ENCODE measurements around the gene RABGGTA. TPM values are rescaled to one million over a fixed set of nuclear protein-coding genes. Genes with fewer than 3 reads are reported as not detected.

Gene RABGGTA
- total RNA-seq, 1 donor from 2014 or later, result 54.0 TPM

DNA sequence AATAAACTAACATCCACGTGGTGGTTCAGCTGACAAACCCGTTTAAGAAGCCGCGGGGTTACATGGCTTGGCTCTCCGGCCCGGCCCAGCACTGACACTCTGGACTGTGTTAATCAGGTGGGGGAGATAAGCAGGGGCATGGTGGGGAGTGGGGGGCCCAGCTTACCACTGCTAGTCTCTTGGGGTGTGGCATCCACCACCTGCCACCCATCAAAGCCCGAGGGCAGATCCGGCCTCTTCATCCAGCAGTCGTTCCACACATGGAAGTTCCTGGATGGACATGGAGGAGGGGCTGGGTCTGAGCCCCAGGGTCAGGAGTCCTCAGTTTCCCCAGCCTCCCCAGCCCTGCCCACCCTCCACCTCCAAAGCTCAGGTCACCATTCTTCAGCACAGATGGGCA lies 13.3 kb downstream of the RABGGTA start:
- TF ChIP-seq, protein P1, sequence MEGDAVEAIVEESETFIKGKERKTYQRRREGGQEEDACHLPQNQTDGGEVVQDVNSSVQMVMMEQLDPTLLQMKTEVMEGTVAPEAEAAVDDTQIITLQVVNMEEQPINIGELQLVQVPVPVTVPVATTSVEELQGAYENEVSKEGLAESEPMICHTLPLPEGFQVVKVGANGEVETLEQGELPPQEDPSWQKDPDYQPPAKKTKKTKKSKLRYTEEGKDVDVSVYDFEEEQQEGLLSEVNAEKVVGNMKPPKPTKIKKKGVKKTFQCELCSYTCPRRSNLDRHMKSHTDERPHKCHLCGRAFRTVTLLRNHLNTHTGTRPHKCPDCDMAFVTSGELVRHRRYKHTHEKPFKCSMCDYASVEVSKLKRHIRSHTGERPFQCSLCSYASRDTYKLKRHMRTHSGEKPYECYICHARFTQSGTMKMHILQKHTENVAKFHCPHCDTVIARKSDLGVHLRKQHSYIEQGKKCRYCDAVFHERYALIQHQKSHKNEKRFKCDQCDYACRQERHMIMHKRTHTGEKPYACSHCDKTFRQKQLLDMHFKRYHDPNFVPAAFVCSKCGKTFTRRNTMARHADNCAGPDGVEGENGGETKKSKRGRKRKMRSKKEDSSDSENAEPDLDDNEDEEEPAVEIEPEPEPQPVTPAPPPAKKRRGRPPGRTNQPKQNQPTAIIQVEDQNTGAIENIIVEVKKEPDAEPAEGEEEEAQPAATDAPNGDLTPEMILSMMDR (IDR thresholded peaks at IDR 0.05; ENCODE audit: insufficient read depth, low read length, poor library complexity, severe bottlenecking), result no peak
- no peaks in the 10 kb centered on the region for H3K36me3 ChIP-seq (ENCODE audit: control insufficient read depth, insufficient read depth, low read length)
- H3K27me3 ChIP-seq (ENCODE audit: control insufficient read depth, insufficient read depth, low read length), result no peaks in the 10 kb centered on the region
- no peak overlapping the region for H3K4me3 ChIP-seq (ENCODE audit: low read depth, low read length)
- no peak for DNase-seq (ENCODE audit: low read depth)

DNA sequence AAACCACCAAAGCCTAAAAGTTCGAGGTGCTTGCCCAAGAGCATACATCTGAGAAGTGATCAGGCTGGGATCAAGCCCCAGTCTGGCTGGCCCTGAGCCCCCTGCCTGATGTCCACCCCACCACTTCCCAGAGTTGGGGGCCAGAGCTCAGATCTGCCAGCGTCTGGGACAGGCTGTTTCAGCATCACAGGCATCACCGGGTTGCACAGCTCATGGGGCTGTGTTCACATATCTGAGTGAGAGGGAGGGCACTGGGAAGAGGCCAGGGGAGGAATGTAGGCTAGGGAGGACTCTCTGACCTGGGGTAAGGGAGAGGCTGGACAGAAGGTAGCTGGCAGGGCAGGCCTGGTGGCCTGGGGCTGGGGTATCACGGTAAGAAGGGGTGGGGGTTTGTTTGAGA lies 14.4 kb downstream of the RABGGTA start:
- no peak for DNase-seq (ENCODE audit: low read depth)
- H3K27me3 ChIP-seq (ENCODE audit: control insufficient read depth, insufficient read depth, low read length), result no peaks in the 10 kb centered on the region
- H3K4me3 ChIP-seq (ENCODE audit: low read depth, low read length), result no peak overlapping the region
- no peaks in the 10 kb centered on the region for H3K36me3 ChIP-seq (ENCODE audit: control insufficient read depth, insufficient read depth, low read length)
- TF ChIP-seq, protein P1 (IDR thresholded peaks at IDR 0.05; ENCODE audit: insufficient read depth, low read length, poor library complexity, severe bottlenecking), result no peak

DNA sequence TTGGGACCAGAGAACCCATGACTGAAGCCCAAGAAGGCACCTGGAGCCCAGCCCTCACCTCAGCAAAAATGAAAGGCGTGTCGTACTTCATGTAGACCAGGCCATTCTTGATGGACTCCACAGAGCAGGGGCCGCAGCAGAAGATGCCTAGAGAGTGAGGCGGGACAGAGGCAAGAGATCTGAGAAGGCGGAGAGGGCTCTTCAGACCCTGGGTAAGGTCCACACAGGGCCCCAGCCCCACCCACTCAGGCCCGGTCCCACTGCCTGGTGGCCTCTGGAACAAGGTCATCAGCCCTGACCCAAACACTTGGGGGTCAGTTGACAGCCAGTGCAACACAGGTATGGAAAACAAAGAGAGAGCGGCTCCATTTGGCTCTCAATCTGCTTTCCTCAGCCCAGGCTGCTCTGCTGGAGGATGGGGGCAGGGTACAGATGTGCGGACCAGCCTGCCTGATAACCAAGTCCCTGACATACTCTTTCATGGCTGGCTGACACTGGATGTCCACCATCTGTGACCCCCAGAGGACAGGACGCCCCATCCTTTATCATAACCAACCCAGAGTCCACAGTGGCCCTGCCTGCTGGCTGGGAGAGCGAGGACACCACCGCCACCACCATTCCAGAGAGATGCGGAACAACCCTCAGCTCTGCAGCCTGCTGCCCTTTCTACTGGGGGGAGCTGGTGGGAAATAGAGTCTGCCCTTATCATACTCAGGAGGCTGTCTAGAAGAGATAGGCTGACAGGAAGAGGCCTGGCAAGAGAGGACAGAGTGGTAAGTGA lies 15.3 kb downstream of the RABGGTA start:
- TF ChIP-seq, protein P1 (IDR thresholded peaks at IDR 0.05; ENCODE audit: insufficient read depth, low read length, poor library complexity, severe bottlenecking), result no peak
- Histone ChIP-seq H3K4me3 (ENCODE audit: low read depth, low read length) (no peak overlapping the region), H3K27me3 (ENCODE audit: control insufficient read depth, insufficient read depth, low read length) (no peaks in the 10 kb centered on the region), H3K36me3 (ENCODE audit: control insufficient read depth, insufficient read depth, low read length) (no peaks in the 10 kb centered on the region)
- DNase-seq (ENCODE audit: low read depth), result no peak

DNA sequence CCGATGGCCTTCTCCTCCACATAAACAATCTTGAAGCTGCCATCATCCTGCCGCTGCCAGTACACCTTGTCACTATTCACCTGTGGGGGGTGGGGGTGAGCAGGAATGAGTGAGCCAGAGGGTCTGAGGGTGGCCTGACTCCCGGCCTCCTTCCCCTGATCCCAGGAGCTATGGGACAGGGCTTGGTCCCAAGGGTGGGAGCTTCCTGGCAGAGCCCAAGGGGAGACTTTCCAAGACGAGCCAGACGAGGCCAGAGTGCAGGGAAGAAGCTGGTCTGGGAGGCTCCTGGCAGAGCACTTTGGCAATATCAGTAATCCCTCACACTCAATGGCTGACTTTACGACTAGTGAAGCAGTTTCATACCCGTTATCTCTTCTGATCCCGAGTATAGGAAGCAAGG lies 16.0 kb downstream of the RABGGTA start:
- H3K36me3 ChIP-seq (ENCODE audit: control insufficient read depth, insufficient read depth, low read length), result no peaks in the 10 kb centered on the region
- DNase-seq (ENCODE audit: low read depth), result no peak
- TF ChIP-seq, protein P1 (IDR thresholded peaks at IDR 0.05; ENCODE audit: insufficient read depth, low read length, poor library complexity, severe bottlenecking), result no peak
- H3K27me3 ChIP-seq (ENCODE audit: control insufficient read depth, insufficient read depth, low read length), result no peaks in the 10 kb centered on the region
- no peak overlapping the region for H3K4me3 ChIP-seq (ENCODE audit: low read depth, low read length)

DNA sequence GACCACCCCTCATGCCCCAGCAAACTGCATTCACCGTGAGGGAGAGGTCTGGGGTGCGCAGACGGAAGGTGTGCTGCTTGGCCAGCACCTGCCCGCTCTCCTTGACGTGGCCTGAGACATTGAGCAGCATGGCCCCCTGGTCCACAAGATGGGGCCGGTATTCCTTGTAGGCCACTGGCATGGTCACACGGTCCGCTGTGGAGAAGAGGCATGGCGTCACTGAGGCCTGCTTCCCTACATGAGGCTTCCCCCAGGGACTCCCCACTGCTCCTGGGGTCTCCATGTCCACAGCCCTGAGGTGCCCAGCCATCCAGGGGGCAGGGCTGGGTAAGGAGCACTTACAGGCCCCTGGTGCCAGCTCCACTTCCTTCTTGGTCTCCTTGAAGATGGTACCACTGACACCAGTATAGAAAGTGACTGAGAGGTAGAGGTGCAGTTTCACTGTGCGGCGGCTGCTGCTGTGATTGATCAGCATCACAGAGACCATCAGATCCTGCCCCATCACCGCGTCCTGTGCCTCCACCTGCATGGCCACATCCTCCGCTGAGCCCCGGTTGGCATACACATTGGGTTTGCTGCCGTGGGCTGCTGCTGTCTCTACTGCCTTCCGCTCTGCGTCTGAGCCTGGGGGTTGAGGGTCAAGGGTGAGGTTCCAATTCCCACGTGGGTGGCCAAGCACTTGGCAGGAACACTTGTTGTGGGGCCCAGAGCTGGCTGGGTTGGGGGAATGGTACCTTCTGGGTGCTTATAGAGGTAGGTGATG lies 16.6 kb downstream of the RABGGTA start:
- H3K36me3 ChIP-seq (ENCODE audit: control insufficient read depth, insufficient read depth, low read length), result no peaks in the 10 kb centered on the region
- TF ChIP-seq, protein P1 (IDR thresholded peaks at IDR 0.05; ENCODE audit: insufficient read depth, low read length, poor library complexity, severe bottlenecking), result no peak

More for the DNA sequence above, 16.6 kb downstream of the RABGGTA start:
- no peak overlapping the region for H3K4me3 ChIP-seq (ENCODE audit: low read depth, low read length)
- DNase-seq (ENCODE audit: low read depth), result no peak
- no peaks in the 10 kb centered on the region for H3K27me3 ChIP-seq (ENCODE audit: control insufficient read depth, insufficient read depth, low read length)

Data from kidney epithelial cell (primary cell).